KBM-7 (cell line): ENCODE measurements around the gene IGFBP3.
A peak's percentile ranks its signal among the peaks of the same experiment; 100 is the strongest.

Experiments
- DNase-seq: peaks from one replicate; pipeline ENCODE4 v3.0.0-alpha.2; 2015
- in situ Hi-C: fragments of 300-500 bp; cut with MboI; formaldehyde crosslinking; loops from 2 replicates; pipeline ENCODE4 v1.14.3; 2020; ENCODE audit warnings: low sequenced_read_pairs, low pct_unique_long_range_greater_than_20kb, mixed read lengths

Gene IGFBP3

DNA sequence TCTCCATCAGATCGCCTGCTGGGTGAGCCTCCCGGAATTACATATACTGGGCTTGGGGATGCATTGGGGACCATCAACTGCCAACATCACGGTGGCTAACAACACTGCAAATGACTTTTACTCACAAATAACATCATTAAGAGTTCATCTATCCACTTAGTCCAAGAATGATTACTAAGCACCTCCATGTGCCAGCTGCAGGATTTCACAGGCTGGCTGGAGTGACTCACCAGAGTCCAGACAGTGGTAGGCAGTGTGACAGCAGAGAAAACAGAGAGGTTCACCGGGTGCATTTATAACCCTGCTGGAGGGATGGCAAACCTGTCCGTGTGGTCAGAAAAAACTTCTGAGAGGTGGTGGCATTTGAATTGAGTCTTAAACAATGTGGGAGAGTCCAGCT lies 3.2 kb upstream of the IGFBP3 start:
- no peak for DNase-seq
- in situ Hi-C loops = loop anchor here (25.0 kb wide), 2 partner anchors 388 to 1163 kb away; no protein-coding TSS in a partner anchor

DNA sequence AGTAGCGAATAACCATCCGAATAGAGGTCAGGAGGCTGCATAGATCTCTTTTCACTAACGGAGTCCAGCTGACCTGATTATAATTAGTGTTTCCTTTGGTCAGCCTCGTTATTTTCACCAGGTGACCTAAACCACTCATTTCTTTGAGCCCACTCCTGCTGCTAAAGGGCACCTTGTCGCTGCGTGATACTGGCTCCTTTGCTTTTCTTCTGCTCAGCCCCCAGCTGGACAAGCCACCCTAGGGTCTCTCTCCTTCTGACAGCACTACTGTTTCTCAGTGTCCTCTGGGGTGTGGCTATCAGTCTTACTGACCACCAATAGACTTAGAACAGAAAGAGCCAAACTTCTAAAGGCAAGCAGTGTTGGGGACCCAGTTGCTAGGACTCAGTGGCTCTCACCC lies 2.7 kb upstream of the IGFBP3 start:
- no peak for DNase-seq
- in situ Hi-C loops = loop anchor here (25.0 kb wide), 2 partner anchors 388 to 1163 kb away; no protein-coding TSS in a partner anchor

DNA sequence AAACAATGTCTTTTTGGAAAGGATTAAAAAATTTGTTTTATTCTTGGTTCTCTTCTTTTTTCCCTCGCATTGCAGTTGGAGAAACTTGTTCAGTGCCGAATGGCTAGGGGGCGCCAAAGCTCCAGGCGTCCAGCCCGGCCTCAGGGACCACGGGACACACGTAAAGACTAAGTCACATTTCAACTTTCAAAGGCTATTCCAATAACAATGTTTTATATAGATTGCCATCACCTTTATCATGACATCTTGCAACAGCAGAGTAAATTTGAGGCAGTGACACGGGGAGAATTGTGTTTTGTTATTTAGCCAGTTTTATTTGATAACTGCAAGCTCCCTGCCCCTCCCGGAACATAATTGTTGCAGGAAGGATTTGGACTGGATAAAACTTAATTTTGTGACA lies 2.2 kb upstream of the IGFBP3 start:
- in situ Hi-C loops = loop anchor here (25.0 kb wide), 2 partner anchors 389 to 1164 kb away; no protein-coding TSS in a partner anchor
- peak; percentile 61 for DNase-seq

DNA sequence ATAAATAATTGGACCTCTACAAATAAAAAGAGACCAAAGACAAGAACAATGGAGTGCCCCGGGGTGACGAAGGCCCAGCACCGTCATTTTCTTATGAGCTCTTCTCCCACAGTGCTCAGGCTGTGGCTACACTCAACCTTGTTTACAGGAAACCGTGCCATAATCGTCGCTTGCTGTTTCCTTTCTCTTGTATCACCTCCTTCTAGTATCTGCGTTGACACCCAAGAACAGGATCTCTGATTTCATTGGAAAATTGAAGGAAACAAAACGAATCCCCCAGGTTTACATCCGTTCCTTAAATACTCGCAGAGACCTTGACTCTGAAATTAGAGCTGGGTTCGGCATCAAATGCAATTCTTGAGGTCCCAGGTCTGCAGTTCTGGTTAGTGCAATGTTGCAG lies 1.7 kb upstream of the IGFBP3 start:
- in situ Hi-C loops = loop anchor here (25.0 kb wide), 2 partner anchors 389 to 1164 kb away; no protein-coding TSS in a partner anchor
- peak; percentile 2 for DNase-seq

GRCh38 chr7:45921699-45922519 lies 837 bp upstream of the IGFBP3 start:
- DNase-seq = peak; percentile 56
- in situ Hi-C loops = loop anchor here (25.0 kb wide), 2 partner anchors 390 to 1165 kb away; no protein-coding TSS in a partner anchor

DNA sequence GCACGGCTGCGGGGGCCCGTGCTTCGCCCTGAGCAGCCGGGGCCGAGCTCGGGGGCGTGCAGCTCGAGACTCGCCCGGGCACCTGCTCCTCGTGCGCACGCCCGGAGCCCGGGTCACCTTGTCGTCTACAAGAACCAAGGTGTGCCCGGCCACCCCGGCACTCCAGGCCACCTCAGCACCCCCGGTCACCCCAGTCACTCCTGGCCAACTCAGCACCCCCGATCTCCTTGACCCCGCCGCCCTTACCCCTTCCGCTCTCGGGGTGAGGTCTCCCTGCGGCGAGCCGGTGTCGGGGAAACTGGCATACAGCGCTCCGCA lies 268 bp upstream of the IGFBP3 start:
- in situ Hi-C loops = loop anchor here (25.0 kb wide), 2 partner anchors 391 to 1166 kb away; no protein-coding TSS in a partner anchor
- no peak for DNase-seq

DNA sequence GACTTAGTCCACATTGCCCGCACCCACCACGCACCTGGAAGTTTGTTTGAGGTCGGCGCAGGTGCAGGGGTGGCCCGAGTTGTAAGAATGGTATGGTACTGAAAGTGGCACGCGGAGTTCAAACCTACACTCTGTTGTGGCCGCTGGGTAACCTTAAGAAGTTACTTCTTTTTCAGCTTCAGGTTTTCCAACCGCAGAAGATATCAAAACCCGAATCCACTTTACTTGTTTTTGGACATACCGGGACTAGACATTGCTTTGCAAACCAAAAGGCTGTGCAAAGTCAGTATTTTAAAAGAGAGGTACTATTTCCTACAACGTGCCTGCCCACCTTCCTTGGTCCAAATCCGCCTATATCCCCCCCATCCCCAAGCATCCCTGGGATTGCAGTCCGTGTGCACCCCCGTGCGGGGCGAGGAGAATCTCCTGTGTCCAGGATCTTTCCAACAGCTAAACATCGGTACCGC lies 1.0 kb downstream of the IGFBP3 start:
- DNase-seq = no peak
- in situ Hi-C loops = loop anchor here (25.0 kb wide), 2 partner anchors 392 to 1167 kb away; no protein-coding TSS in a partner anchor

GRCh38 chr7:45919231-45919784 lies 1.8 kb downstream of the IGFBP3 start:
- in situ Hi-C loops = loop anchor here (25.0 kb wide), 2 partner anchors 393 to 1168 kb away; no protein-coding TSS in a partner anchor
- no peak for DNase-seq

- in situ Hi-C loops = loop anchor here (25.0 kb wide), 2 partner anchors 394 to 1169 kb away; no protein-coding TSS in a partner anchor
- no peak for DNase-seq
Measured at GRCh38 chr7:45918556-45918955, 2.5 kb downstream of the IGFBP3 start.

GRCh38 chr7:45917658-45918057 lies 3.4 kb downstream of the IGFBP3 start:
- in situ Hi-C loops = loop anchor here (25.0 kb wide), 2 partner anchors 395 to 1170 kb away; no protein-coding TSS in a partner anchor
- DNase-seq = peak; percentile 70

- no peak for DNase-seq
- in situ Hi-C loops = loop anchor here (25.0 kb wide), 2 partner anchors 395 to 1170 kb away; no protein-coding TSS in a partner anchor
Measured at GRCh38 chr7:45917064-45917463, 4.0 kb downstream of the IGFBP3 start.

GRCh38 chr7:45915606-45916005 lies 5.5 kb downstream of the IGFBP3 start:
- in situ Hi-C loops = loop anchor here (25.0 kb wide), 2 partner anchors 397 to 1172 kb away; no protein-coding TSS in a partner anchor
- no peak for DNase-seq

- no peak for DNase-seq
- in situ Hi-C loops = loop anchor here (25.0 kb wide), 2 partner anchors 397 to 1172 kb away; no protein-coding TSS in a partner anchor
Measured at GRCh38 chr7:45914911-45915310, 6.2 kb downstream of the IGFBP3 start.

- in situ Hi-C loops = loop anchor here (25.0 kb wide), 2 partner anchors 399 to 1174 kb away; no protein-coding TSS in a partner anchor
- no peak for DNase-seq
Measured at GRCh38 chr7:45912972-45913371, 8.1 kb downstream of the IGFBP3 start.

DNA sequence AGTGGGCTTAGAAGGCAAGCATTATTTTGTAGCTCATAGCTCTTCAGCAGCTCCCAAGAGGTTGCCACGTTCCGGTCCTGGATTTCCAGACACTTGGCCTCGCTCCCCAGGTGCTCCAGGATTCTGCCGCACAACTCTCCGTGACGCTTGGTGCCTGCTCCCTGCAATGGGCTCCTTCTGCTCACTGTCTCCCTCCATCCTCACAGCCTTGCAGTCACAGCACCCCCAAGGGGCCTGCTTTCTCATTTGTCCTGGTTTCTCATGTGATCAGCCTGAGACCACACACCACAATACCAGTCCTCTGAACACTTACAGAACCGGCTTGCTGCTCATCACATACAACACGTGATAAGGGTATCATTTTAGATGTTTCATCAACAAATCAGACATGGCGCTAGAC lies 9.8 kb downstream of the IGFBP3 start:
- in situ Hi-C loops = loop anchor here (25.0 kb wide), 2 partner anchors 401 to 1176 kb away; no protein-coding TSS in a partner anchor
- no peak for DNase-seq

DNA sequence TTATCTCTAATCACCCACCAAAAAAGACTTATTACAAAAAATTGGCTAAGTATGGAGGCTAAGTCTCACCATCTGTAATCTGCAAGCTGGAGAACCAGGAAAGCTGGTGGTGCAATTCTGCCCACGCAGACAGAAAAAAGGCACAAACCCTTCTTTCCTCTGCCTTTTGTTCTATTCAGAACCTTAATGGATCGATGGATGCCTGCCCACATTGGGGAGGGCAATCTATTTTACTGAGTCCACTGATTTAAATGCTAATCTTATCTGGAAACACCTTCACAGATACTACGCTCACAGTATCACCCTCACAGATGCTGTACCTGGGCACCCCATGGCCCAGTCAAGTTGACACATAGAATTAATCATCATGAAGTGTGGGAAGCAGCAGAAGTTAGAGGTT lies 10.2 kb downstream of the IGFBP3 start:
- no peak for DNase-seq
- in situ Hi-C loops = loop anchor here (25.0 kb wide), 2 partner anchors 401 to 1176 kb away; no protein-coding TSS in a partner anchor

- in situ Hi-C loops = loop anchor here (25.0 kb wide), 2 partner anchors 403 to 1178 kb away; no protein-coding TSS in a partner anchor
- DNase-seq = no peak
Measured at GRCh38 chr7:45909561-45909960, 11.5 kb downstream of the IGFBP3 start.

- in situ Hi-C loops = loop anchor here (25.0 kb wide), 2 partner anchors 409 to 1184 kb away; no protein-coding TSS in a partner anchor
Measured at GRCh38 chr7:45902820-45903219, 18.3 kb downstream of the IGFBP3 start.

DNA sequence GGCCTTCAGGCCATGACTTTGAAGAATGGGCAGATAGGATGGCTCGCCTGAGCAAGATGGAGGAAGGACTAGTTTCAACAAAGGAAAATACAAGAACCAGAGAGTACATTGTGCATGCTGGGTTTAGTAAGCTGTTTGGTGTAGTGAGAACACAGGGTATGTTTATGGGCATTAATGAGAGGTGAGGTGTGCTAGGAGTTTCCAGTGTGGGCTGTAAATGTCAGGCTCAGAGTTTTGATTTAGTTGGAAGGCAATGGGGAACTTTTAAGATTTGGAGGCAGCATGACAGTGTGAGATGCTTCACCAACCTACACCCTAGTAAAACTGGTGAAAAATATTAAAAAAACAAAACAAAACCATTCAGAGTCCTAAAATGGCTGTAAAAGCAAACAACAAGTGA lies 19.5 kb downstream of the IGFBP3 start:
- DNase-seq = no peak

More at GRCh38 chr7:45902820-45903219, 18.3 kb downstream of the IGFBP3 start:
- DNase-seq = no peak

More for the DNA sequence above, 19.5 kb downstream of the IGFBP3 start:
- in situ Hi-C loops = loop anchor here (25.0 kb wide), 2 partner anchors 411 to 1186 kb away; no protein-coding TSS in a partner anchor
